GM12874 (cell line): ENCODE results near the gene MAGI3.

Experiments used
- TF ChIP-seq, protein P1 (sequence below): IDR thresholded peaks from 2 replicates; pipeline ENCODE4 v1.5.1; 2011; ENCODE audit warnings: low read depth, mild to moderate bottlenecking, control low read depth, low read length, moderate library complexity; ENCODE audit not compliant: insufficient read depth

MAGI3 gene

DNA sequence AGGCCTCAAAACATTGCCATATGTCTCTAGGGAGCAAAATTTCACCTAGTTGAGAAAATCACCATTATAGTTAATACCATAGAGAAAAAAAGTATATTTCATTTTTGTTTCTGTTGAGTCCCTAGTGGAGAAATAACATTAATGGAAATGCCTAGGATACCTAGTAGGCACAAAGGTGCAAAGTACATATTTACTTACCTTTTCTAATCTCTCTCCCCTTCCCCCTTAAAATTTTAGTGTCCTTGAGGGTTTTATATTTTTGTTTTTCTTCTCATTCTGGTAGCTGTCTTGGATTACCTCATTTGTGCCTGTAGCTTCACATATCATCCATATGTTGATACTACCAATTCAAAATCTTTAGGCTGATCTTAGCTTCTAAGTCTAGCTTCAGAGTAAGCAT is 127.0 kb downstream of the MAGI3 start:
- TF ChIP-seq, protein P1, sequence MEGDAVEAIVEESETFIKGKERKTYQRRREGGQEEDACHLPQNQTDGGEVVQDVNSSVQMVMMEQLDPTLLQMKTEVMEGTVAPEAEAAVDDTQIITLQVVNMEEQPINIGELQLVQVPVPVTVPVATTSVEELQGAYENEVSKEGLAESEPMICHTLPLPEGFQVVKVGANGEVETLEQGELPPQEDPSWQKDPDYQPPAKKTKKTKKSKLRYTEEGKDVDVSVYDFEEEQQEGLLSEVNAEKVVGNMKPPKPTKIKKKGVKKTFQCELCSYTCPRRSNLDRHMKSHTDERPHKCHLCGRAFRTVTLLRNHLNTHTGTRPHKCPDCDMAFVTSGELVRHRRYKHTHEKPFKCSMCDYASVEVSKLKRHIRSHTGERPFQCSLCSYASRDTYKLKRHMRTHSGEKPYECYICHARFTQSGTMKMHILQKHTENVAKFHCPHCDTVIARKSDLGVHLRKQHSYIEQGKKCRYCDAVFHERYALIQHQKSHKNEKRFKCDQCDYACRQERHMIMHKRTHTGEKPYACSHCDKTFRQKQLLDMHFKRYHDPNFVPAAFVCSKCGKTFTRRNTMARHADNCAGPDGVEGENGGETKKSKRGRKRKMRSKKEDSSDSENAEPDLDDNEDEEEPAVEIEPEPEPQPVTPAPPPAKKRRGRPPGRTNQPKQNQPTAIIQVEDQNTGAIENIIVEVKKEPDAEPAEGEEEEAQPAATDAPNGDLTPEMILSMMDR: no peak

DNA sequence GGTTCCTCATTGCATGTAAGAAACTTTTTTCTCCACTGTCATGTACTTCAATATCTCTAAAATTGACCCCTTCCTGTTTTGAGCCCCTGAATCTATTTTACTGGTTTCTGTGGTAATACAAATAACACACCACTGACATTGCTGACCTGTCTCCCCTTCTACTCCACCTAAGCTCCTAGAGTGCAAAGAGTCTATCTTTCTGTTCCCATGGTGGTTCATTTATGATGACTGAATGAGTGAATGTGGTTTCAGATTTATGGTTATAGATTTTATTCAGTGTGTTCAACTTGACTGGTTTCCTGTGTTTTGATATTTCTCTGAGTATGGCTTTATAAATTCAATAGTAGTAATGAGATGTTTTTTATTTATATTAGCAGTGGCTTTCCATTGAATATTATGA is 127.7 kb downstream of the MAGI3 start:
- TF ChIP-seq, protein P1: no peak

DNA sequence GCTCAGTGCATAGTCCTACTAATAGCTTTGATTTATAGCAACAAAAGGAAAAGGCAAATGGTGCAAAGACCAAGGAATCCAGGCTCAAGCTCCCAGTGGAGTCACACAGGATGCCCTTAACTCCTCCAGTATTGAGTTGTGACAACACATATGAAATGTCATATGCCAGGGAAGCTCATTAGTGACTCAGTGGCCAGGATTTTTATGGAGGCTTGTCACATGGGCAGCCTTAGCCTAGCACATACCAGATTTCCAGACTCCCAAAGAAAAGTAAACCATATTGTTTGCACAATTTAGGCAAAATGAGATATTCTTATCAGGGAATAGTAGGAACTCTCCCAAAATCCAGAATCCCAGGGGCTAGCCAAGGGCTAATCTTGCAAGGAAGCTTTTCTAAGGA is 129.2 kb downstream of the MAGI3 start:
- TF ChIP-seq, protein P1: no peak

DNA sequence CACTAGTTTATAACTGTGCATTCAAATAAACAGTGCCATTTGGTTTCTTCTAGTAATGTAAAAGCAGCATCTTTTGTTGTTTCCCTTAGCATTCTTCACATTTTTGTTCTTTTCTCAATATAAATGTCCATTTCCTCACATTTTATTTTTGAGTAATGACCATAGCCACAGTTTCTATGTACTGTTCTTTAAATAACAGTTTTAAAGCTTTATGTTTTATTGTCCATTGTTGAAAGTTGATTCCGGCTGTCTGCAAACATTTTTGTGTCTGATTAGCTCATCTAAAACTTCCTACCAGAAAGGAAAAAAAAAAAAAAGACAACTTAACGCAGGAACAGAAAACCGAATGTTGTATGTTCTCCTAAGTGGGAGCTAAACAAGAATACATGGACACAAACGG is 139.7 kb downstream of the MAGI3 start:
- TF ChIP-seq, protein P1: no peak

DNA sequence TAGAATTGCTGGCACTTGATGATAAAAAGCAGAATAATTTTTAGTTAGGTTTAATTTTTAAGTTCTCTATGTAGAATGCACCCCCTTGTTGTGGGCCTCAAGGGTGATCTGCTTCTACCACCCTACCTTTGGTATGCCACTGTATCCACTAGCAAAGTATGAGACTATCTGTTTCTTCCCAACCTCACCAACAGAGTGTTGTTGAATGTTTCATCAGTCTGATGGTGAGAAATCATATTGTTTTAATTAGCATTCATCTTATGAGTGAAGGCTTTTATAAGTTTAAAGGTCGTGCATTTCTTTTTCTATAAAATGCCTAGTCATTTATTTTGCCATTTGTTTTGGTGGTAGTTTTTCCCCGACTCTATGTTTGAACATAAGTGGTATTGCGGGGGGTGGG is 141.0 kb downstream of the MAGI3 start:
- TF ChIP-seq, protein P1: no peak

DNA sequence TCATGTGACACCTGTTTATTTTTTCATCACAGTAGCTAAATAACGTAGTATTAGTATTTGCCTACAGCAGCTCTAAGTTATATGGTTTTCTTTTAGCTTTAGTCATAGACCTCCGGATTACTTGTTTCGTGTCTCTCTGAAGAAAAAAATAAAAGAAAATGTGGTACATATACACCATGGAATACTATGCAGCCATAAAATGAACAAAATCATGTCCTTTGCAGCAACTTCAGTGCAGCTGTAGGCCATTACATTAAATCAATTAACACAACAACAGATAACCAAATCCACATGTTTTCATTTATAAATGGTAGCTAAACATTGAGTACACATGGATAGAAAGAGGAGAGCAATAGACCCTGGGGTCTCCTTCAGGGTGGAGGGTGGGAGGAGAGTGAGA is 142.7 kb downstream of the MAGI3 start:
- TF ChIP-seq, protein P1: no peak

DNA sequence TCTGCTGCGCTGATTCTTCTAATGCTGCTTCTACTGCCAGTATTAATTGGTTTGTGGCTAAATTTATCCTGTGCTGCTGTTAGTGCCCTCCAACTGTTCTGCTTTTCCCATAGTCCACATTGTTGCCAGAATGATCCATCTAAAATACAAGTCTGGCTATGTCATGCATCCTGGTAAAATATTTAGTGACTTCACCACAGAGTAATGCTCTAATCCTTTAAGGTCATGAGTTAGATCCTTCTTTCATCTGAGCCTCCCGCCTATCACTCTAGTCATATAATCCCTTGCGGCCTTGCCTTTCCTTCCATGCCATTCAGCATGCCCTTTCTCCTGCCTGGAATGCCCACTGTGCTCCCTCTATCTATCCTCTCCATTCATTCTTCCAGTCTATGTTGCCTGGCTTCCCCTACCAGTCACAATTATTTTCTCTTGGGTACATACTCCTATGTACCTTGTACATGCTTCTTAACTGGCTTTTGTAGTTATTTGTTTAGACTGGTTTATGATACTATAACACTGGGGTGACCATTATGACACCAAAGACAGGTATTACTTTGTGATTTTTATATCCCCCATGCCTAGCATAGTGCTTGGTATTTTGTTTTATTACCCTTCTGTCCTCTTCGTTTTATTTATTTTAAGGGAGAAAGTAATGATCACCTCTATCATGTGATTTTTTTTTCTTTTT is 144.0 kb downstream of the MAGI3 start:
- TF ChIP-seq, protein P1: no peak

DNA sequence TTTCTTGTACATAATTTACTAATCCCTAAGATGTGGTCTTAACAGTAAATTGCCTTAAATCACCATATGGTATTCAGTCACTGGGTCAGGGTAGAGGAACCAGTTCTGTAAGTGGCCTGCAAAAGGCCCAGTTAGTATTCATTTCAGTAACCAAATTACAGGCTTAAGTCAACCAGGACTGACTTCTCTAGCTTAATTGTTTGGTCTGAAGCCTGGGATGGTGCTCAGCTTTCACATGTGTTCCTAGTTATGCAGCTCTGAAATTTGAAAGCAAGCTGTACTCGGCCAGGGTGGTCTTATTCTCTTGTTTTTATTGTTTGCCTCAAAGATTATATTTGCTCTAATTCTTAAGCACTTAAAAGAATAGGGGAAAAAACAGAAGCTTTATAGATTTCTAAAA is 144.6 kb downstream of the MAGI3 start:
- TF ChIP-seq, protein P1: no peak
